Limb (tissue), 2 donors: ENCODE results near the gene ZFP3.
A peak's percentile ranks its signal among the peaks of the same experiment; 100 is the strongest.
"Not testable (repeated sequence)": the region's sequence is repeated elsewhere in the genome, so short reads cannot be mapped to it uniquely, and the experiment has no call there.

Experiments used
- DNase-seq, 2 donors: peaks; one replicate each; pipeline ENCODE4 v3.0.0-alpha.2; 2016; ENCODE audit errors: extremely low spot score in 2 of 2

Gene ZFP3

GRCh38 chr17:5077275-5077674 lies 992 bp upstream of the ZFP3 start:
- DNase-seq, result not testable (repeated sequence)

- no peak for DNase-seq
Observed at GRCh38 chr17:5077781-5078105, 524 bp upstream of the ZFP3 start.

- DNase-seq, result no peak
Observed at GRCh38 chr17:5080591-5080990, 2.3 kb downstream of the ZFP3 start.

- DNase-seq, result no peak
Observed at GRCh38 chr17:5092218-5093010, 14.1 kb downstream of the ZFP3 start.

GRCh38 chr17:5096731-5097100 lies 18.4 kb downstream of the ZFP3 start:
- DNase-seq, result no peak

GRCh38 chr17:5097101-5097834 lies 19.0 kb downstream of the ZFP3 start:
- DNase-seq, result peak; percentile 83 to 88

GRCh38 chr17:5099271-5099670 lies 21.0 kb downstream of the ZFP3 start:
- no peak for DNase-seq

- DNase-seq, result no peak
Observed at GRCh38 chr17:5100832-5101231, 22.6 kb downstream of the ZFP3 start.

GRCh38 chr17:5110816-5111215 lies 32.5 kb downstream of the ZFP3 start:
- DNase-seq, result no peak

GRCh38 chr17:5111402-5112204 lies 33.3 kb downstream of the ZFP3 start, which contains the start of gene ZNF232:
Gene ZNF232, minus strand, starts transcription at chr17:5111878. Its CDS starts 56 bp downstream, at chr17:5111822.
- DNase-seq, result peak; percentile 90 to 95

- peak in 1 of 2 donors; percentile 50 for DNase-seq
Observed at GRCh38 chr17:5115673-5116651, 37.7 kb downstream of the ZFP3 start, which contains the start of gene USP6. Gene USP6, plus strand, starts transcription at chr17:5116032. Its CDS starts 14,336 bp downstream, at chr17:5130368.

- no peak for DNase-seq
Observed at GRCh38 chr17:5118219-5118618, 40.0 kb downstream of the ZFP3 start.

GRCh38 chr17:5120036-5120435 lies 41.8 kb downstream of the ZFP3 start:
- DNase-seq, result peak in 1 of 2 donors; percentile 18

GRCh38 chr17:5120436-5121185 lies 42.3 kb downstream of the ZFP3 start:
- DNase-seq, result peak in 1 of 2 donors; percentile 34

GRCh38 chr17:5121186-5121841 lies 43.0 kb downstream of the ZFP3 start:
- peak in 1 of 2 donors; percentile 28 for DNase-seq

GRCh38 chr17:5122056-5122455 lies 43.8 kb downstream of the ZFP3 start:
- DNase-seq, result not testable (repeated sequence)

GRCh38 chr17:5122586-5123342 lies 44.5 kb downstream of the ZFP3 start:
- peak in 1 of 2 donors; percentile 63 for DNase-seq

- DNase-seq, result peak in 1 of 2 donors; percentile 28
Observed at GRCh38 chr17:5123343-5124124, 45.3 kb downstream of the ZFP3 start.
